Suprapubic skin (tissue), 4 donors: Measurements from ENCODE around the gene THRAP3. TPM values are rescaled to one million over a fixed set of nuclear protein-coding genes. Genes with fewer than 3 reads are reported as not detected.
A peak's percentile ranks its signal among the peaks of the same experiment; 100 is the strongest.

Experiments used
- DNase-seq, 2 donors: peaks; one replicate each; pipeline ENCODE4 v3.0.0-alpha.2; 2019; ENCODE audit warnings: low spot score in 2 of 2
- H3K27ac ChIP-seq: fragments of 200-600 bp; sonication (generic); one replicate; pipeline ENCODE4 v1.5.1; 2019
- H3K27me3 ChIP-seq: fragments of 200-600 bp; sonication (generic); one replicate; pipeline ENCODE4 v1.5.1; 2019
- H3K36me3 ChIP-seq: fragments of 200-600 bp; sonication (generic); one replicate; pipeline ENCODE4 v1.5.1; 2019
- H3K4me1 ChIP-seq: fragments of 200-600 bp; sonication (generic); one replicate; pipeline ENCODE4 v1.5.1; 2019
- H3K4me3 ChIP-seq: fragments of 200-600 bp; sonication (generic); one replicate; pipeline ENCODE4 v1.5.1; 2019; ENCODE audit warnings: mild to moderate bottlenecking
- H3K9me3 ChIP-seq: fragments of 200-600 bp; sonication (generic); one replicate; pipeline ENCODE4 v1.5.1; 2019
- CTCF ChIP-seq, 2 donors: fragments of 200-600 bp in 1 of 2; fragments of 450-650 bp in 1 of 2; sonication (generic) in 1 of 2; IDR thresholded peaks; one replicate each; pipeline ENCODE4 v1.5.1; 2016 to 2019; ENCODE audit warnings: antibody characterized with exemption in 2 of 2, mild to moderate bottlenecking in 1 of 2, moderate library complexity in 1 of 2
- EP300 ChIP-seq: sonication (generic); formaldehyde crosslinking; IDR thresholded peaks from one replicate; pipeline ENCODE4 v1.6.1; 2017; ENCODE audit warnings: antibody characterized with exemption
- POLR2A ChIP-seq, 2 donors: fragments of 450-650 bp; IDR thresholded peaks; one replicate each; pipeline ENCODE4 v1.6.1; 2017; ENCODE audit warnings: antibody characterized with exemption in 2 of 2, mild to moderate bottlenecking in 2 of 2, moderate library complexity in 2 of 2
- POLR2AphosphoS5 ChIP-seq, 3 donors: sonication (generic); formaldehyde crosslinking; IDR thresholded peaks; one replicate each; pipeline ENCODE4 v1.6.1; 2017; ENCODE audit warnings: antibody characterized with exemption in 3 of 3
- WGBS: methylation state at CpG from one replicate; pipeline ENCODE4 v1.1.5; 2018; 5-methylcytosine and 5-hydroxymethylcytosine counted together
- total RNA-seq, 4 donors: library from RNA; depleted of rRNA; stranded (reverse); fragments of >200 nt; gene quantifications; one replicate each; pipeline ENCODE4 v1.1.0, GENCODE V29; 2016

Gene THRAP3
- total RNA-seq, 4 donors from 2014 or later, result 73.3 to 93.3 (median 78.2) TPM

GRCh38 chr1:36304521-36304920 lies 80.3 kb downstream of the THRAP3 start:
- TF ChIP-seq POLR2AphosphoS5 (IDR thresholded peaks at IDR 0.05), result no peak
- no peak for TF ChIP-seq CTCF (IDR thresholded peaks at IDR 0.05)
- TF ChIP-seq EP300, result no peak
- TF ChIP-seq POLR2A (IDR thresholded peaks at IDR 0.05), result no peak
- Histone ChIP-seq H3K9me3 (no peaks in the 10 kb centered on the region), H3K4me3 (no peak overlapping the region), H3K4me1 (peaks cover 44% of the 10 kb centered on the region), H3K27ac (no peak overlapping the region), H3K36me3 (peaks cover 39% of the 10 kb centered on the region), H3K27me3 (no peaks in the 10 kb centered on the region)
- WGBS, result 70% methylated on average over 7 of the region's 7 CpGs
- peak in 1 of 2 donors; percentile 60 for DNase-seq

GRCh38 chr1:36304970-36305914 lies 81.0 kb downstream of the THRAP3 start:
- WGBS, result 68% methylated on average over 10 of the region's 10 CpGs
- Histone ChIP-seq H3K9me3 (no peaks in the 10 kb centered on the region), H3K4me1 (peaks cover 37% of the 10 kb centered on the region), H3K27ac (peak overlapping the region; percentile 94), H3K4me3 (no peak overlapping the region), H3K27me3 (no peaks in the 10 kb centered on the region), H3K36me3 (peaks cover 41% of the 10 kb centered on the region)
- DNase-seq, result peak in 1 of 2 donors; percentile 52
- TF ChIP-seq CTCF (IDR thresholded peaks at IDR 0.05) (no peak), POLR2AphosphoS5 (IDR thresholded peaks at IDR 0.05) (no peak), POLR2A (IDR thresholded peaks at IDR 0.05) (no peak), EP300 (no peak)

- DNase-seq, result no peak
- Histone ChIP-seq H3K4me3 (peak overlapping the region; percentile 69), H3K9me3 (no peaks in the 10 kb centered on the region), H3K27me3 (no peaks in the 10 kb centered on the region), H3K4me1 (peaks cover 31% of the 10 kb centered on the region), H3K27ac (peak overlapping the region; percentile 94), H3K36me3 (peaks cover 38% of the 10 kb centered on the region)
- 43% methylated on average over 7 of the region's 7 CpGs for WGBS
- TF ChIP-seq EP300 (no peak), POLR2A (IDR thresholded peaks at IDR 0.05) (no peak), POLR2AphosphoS5 (IDR thresholded peaks at IDR 0.05) (no peak), CTCF (IDR thresholded peaks at IDR 0.05) (no peak)
Observed at GRCh38 chr1:36305915-36306209, 81.6 kb downstream of the THRAP3 start.

GRCh38 chr1:36306210-36306901 lies 82.1 kb downstream of the THRAP3 start, which contains the start of gene SH3D21:
Gene SH3D21 (plus strand): TSS chr1:36306368. CDS start chr1:36306421, 53 bp downstream.
- peak within 1 kb of the TSS; percentile 94 for H3K27ac ChIP-seq
- TF ChIP-seq POLR2A (IDR thresholded peaks at IDR 0.05) (no peak), EP300 (no peak), CTCF (IDR thresholded peaks at IDR 0.05) (no peak), POLR2AphosphoS5 (IDR thresholded peaks at IDR 0.05) (no peak)
- WGBS, result 3% methylated on average over 8 of the region's 65 CpGs
- H3K27me3 ChIP-seq, result no peaks in the 10 kb centered on the region
- DNase-seq, result peak in 1 of 2 donors; percentile 72
- H3K4me1 ChIP-seq, result peaks cover 26% of the 10 kb centered on the region
- H3K4me3 ChIP-seq, result peak within 1 kb of the TSS; percentile 69
- no peaks in the 10 kb centered on the region for H3K9me3 ChIP-seq
- H3K36me3 ChIP-seq, result peaks cover 33% of the 10 kb centered on the region
